Measurements from ENCODE around the gene MTF1.

Gene MTF1

DNA sequence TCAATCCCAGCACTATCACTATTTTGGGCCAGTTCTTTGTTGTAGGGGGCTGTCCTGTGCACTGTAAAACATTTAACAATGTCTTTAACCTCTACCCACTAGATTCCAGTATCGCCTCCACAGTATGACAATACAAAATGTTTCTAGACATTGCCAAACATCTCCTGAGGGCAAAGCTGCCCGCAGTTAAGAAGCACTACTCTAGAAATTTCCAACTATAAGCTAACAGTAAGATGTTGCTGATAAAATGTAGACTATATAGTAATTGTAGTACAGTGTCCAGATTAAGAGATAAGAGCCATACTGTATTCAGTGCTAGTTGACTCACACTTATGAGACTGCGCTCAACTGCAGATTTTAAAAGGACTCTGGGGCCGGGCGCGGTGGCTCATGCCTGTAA, 5.0 kb downstream of the MTF1 start:
- Histone ChIP-seq H3K4me3 (ENCODE audit: insufficient read depth in 1 of 2, low read depth in 1 of 2, low read length in 2 of 2) (no peak overlapping the region), H2BK120ac (ENCODE audit: low read depth, low read length) (no peak overlapping the region), H4K91ac (ENCODE audit: low read length) (no peak overlapping the region), H2AFZ (ENCODE audit: low read depth, low read length) (no peak overlapping the region), H3K27ac (ENCODE audit: low read length, poor library complexity, severe bottlenecking) (no peak overlapping the region), H3K27me3 (ENCODE audit: control insufficient read depth in 1 of 2, insufficient read depth in 1 of 2, low read length in 2 of 2) (no peaks in the 10 kb centered on the region), H2BK12ac (ENCODE audit: low read length in 2 of 2) (no peak overlapping the region), H3K14ac (ENCODE audit: low read length in 2 of 2) (no peak overlapping the region), H3K9ac (ENCODE audit: low read length) (no peak overlapping the region), H3K18ac (ENCODE audit: low read depth in 1 of 2, low read length in 2 of 2) (no peak overlapping the region), H2AK5ac (ENCODE audit: low read length, severe bottlenecking) (no peak overlapping the region), H3K4ac (ENCODE audit: low read depth in 1 of 2, low read length in 2 of 2) (no peak overlapping the region), H3K4me1 (ENCODE audit: control insufficient read depth, insufficient read depth, low read depth, low read length) (no peaks in the 10 kb centered on the region), H4K8ac (ENCODE audit: low read length) (no peak overlapping the region), H3K36me3 (ENCODE audit: control insufficient read depth in 1 of 2, insufficient read depth in 2 of 2, low read depth in 1 of 2, low read length in 2 of 2) (peaks cover 9 to 34% of the 10 kb centered on the region in 2 experiments), H2BK15ac (ENCODE audit: low read depth, poor library complexity, severe bottlenecking) (no peak overlapping the region), H3K9me3 (ENCODE audit: control insufficient read depth, low read length) (no peaks in the 10 kb centered on the region), H2BK5ac (ENCODE audit: low read depth, low read length, poor library complexity, severe bottlenecking) (no peak overlapping the region), H3K79me1 (replicated peaks; ENCODE audit: low read length, poor library complexity, severe bottlenecking) (peaks cover 20% of the 10 kb centered on the region), H3K23ac (ENCODE audit: low read length in 2 of 2) (no peak overlapping the region), H3K4me2 (ENCODE audit: low read length, poor library complexity, severe bottlenecking) (no peak overlapping the region)
- 98% methylated on average over 5 of the region's 6 CpGs for WGBS
- no peak for DNase-seq

- no peak overlapping the region for H3K4me3 ChIP-seq (ENCODE audit: insufficient read depth in 1 of 2, low read depth in 1 of 2, low read length in 2 of 2)
- H3K27me3 ChIP-seq (ENCODE audit: control insufficient read depth in 1 of 2, insufficient read depth in 1 of 2, low read length in 2 of 2) = no peaks in the 10 kb centered on the region
- H3K9me3 ChIP-seq (ENCODE audit: control insufficient read depth, low read length) = no peaks in the 10 kb centered on the region
- no peak overlapping the region for H4K91ac ChIP-seq (ENCODE audit: low read length)
- H2AK5ac ChIP-seq (ENCODE audit: low read length, severe bottlenecking) = no peak overlapping the region
- no peak overlapping the region for H3K18ac ChIP-seq (ENCODE audit: low read depth in 1 of 2, low read length in 2 of 2)
- no peak overlapping the region for H2AFZ ChIP-seq (ENCODE audit: low read depth, low read length)
- no peak overlapping the region for H3K4me2 ChIP-seq (ENCODE audit: low read length, poor library complexity, severe bottlenecking)
- no peak overlapping the region for H2BK12ac ChIP-seq (ENCODE audit: low read length in 2 of 2)
- no peak overlapping the region for H3K14ac ChIP-seq (ENCODE audit: low read length in 2 of 2)
- H3K4ac ChIP-seq (ENCODE audit: low read depth in 1 of 2, low read length in 2 of 2) = no peak overlapping the region
- H2BK5ac ChIP-seq (ENCODE audit: low read depth, low read length, poor library complexity, severe bottlenecking) = no peak overlapping the region
- peaks cover 24% of the 10 kb centered on the region for H3K79me1 ChIP-seq (replicated peaks; ENCODE audit: low read length, poor library complexity, severe bottlenecking)
- H3K27ac ChIP-seq (ENCODE audit: low read length, poor library complexity, severe bottlenecking) = no peak overlapping the region
- H2BK15ac ChIP-seq (ENCODE audit: low read depth, poor library complexity, severe bottlenecking) = no peak overlapping the region
- peaks cover 9 to 44% of the 10 kb centered on the region in 2 experiments for H3K36me3 ChIP-seq (ENCODE audit: control insufficient read depth in 1 of 2, insufficient read depth in 2 of 2, low read depth in 1 of 2, low read length in 2 of 2)
- H3K4me1 ChIP-seq (ENCODE audit: control insufficient read depth, insufficient read depth, low read depth, low read length) = no peaks in the 10 kb centered on the region
- no peak overlapping the region for H2BK120ac ChIP-seq (ENCODE audit: low read depth, low read length)
- H4K8ac ChIP-seq (ENCODE audit: low read length) = no peak overlapping the region
- DNase-seq = no peak
- H3K9ac ChIP-seq (ENCODE audit: low read length) = no peak overlapping the region
- no peak overlapping the region for H3K23ac ChIP-seq (ENCODE audit: low read length in 2 of 2)
These were observed 6.2 kb downstream of the MTF1 start for GRCh38 chr1:37853157-37853556.

DNA sequence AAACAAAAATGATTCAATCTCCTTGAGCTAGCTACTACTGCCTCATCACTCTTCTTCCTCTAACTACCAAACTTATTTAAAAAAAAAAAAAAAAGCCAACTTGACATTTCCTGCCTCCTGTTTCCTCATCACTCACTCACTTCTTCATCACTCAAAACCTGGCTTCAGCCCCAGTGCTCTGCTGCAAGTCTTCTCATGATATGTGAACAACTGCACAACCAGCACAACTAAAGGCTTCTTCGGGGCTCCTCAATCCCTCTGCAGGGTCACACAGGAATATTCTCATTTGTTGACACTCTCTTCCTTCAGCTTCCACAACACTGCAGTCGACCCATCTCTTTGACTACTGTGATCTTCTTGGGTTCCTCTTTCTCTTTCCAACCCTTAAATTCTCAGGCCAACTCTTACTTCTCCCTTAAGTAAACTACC, 7.6 kb downstream of the MTF1 start:
- H2BK120ac ChIP-seq (ENCODE audit: low read depth, low read length) = no peak overlapping the region
- no peak overlapping the region for H2BK5ac ChIP-seq (ENCODE audit: low read depth, low read length, poor library complexity, severe bottlenecking)
- no peaks in the 10 kb centered on the region for H3K9me3 ChIP-seq (ENCODE audit: control insufficient read depth, low read length)
- H2AK5ac ChIP-seq (ENCODE audit: low read length, severe bottlenecking) = no peak overlapping the region
- H2BK12ac ChIP-seq (ENCODE audit: low read length in 2 of 2) = no peak overlapping the region
- no peak overlapping the region for H3K4me2 ChIP-seq (ENCODE audit: low read length, poor library complexity, severe bottlenecking)
- H3K9ac ChIP-seq (ENCODE audit: low read length) = no peak overlapping the region
- H3K4ac ChIP-seq (ENCODE audit: low read depth in 1 of 2, low read length in 2 of 2) = no peak overlapping the region
- no peak for DNase-seq
- H3K27ac ChIP-seq (ENCODE audit: low read length, poor library complexity, severe bottlenecking) = no peak overlapping the region
- WGBS = 94% methylated on average over 2 of the region's 2 CpGs
- no peak overlapping the region for H3K14ac ChIP-seq (ENCODE audit: low read length in 2 of 2)
- no peak overlapping the region for H3K18ac ChIP-seq (ENCODE audit: low read depth in 1 of 2, low read length in 2 of 2)
- no peaks in the 10 kb centered on the region for H3K27me3 ChIP-seq (ENCODE audit: control insufficient read depth in 1 of 2, insufficient read depth in 1 of 2, low read length in 2 of 2)
- no peak overlapping the region for H2BK15ac ChIP-seq (ENCODE audit: low read depth, poor library complexity, severe bottlenecking)
- H2AFZ ChIP-seq (ENCODE audit: low read depth, low read length) = no peak overlapping the region
- H3K4me1 ChIP-seq (ENCODE audit: control insufficient read depth, insufficient read depth, low read depth, low read length) = no peaks in the 10 kb centered on the region
- H3K23ac ChIP-seq (ENCODE audit: low read length in 2 of 2) = no peak overlapping the region
- H3K79me1 ChIP-seq (replicated peaks; ENCODE audit: low read length, poor library complexity, severe bottlenecking) = peaks cover 21% of the 10 kb centered on the region
- no peak overlapping the region for H3K4me3 ChIP-seq (ENCODE audit: insufficient read depth in 1 of 2, low read depth in 1 of 2, low read length in 2 of 2)
- no peak overlapping the region for H4K8ac ChIP-seq (ENCODE audit: low read length)
- peaks cover 7 to 50% of the 10 kb centered on the region in 2 experiments for H3K36me3 ChIP-seq (ENCODE audit: control insufficient read depth in 1 of 2, insufficient read depth in 2 of 2, low read depth in 1 of 2, low read length in 2 of 2)
- H4K91ac ChIP-seq (ENCODE audit: low read length) = no peak overlapping the region

DNA sequence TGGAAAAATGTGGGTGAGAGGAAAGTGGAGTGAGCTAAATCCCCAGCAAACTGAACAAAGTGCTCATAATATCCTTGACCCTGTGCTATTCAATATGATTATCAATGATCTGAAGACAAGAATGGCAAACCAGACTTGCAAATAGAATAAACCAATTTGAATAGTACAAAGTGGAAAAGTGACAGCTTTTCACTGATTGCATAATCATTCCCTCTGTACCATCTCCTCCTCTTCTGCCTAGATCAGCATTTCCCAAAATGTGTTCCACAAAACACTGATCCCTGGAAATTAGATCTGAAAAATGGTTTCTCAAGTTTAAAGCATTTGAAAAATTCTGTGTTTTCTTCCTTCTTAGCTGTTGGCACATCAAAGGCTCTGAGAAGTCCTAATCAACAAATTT, 8.1 kb downstream of the MTF1 start:
- no peak overlapping the region for H3K27ac ChIP-seq (ENCODE audit: low read length, poor library complexity, severe bottlenecking)
- no peaks in the 10 kb centered on the region for H3K9me3 ChIP-seq (ENCODE audit: control insufficient read depth, low read length)
- no peak overlapping the region for H2AK5ac ChIP-seq (ENCODE audit: low read length, severe bottlenecking)
- no peak overlapping the region for H3K4ac ChIP-seq (ENCODE audit: low read depth in 1 of 2, low read length in 2 of 2)
- no peak overlapping the region for H2BK15ac ChIP-seq (ENCODE audit: low read depth, poor library complexity, severe bottlenecking)
- no peak overlapping the region for H3K23ac ChIP-seq (ENCODE audit: low read length in 2 of 2)
- no peak overlapping the region for H2BK12ac ChIP-seq (ENCODE audit: low read length in 2 of 2)
- no peak overlapping the region for H2AFZ ChIP-seq (ENCODE audit: low read depth, low read length)
- H3K79me1 ChIP-seq (replicated peaks; ENCODE audit: low read length, poor library complexity, severe bottlenecking) = peaks cover 21% of the 10 kb centered on the region
- H3K4me1 ChIP-seq (ENCODE audit: control insufficient read depth, insufficient read depth, low read depth, low read length) = no peaks in the 10 kb centered on the region
- no peak overlapping the region for H2BK120ac ChIP-seq (ENCODE audit: low read depth, low read length)
- H4K8ac ChIP-seq (ENCODE audit: low read length) = no peak overlapping the region
- no peaks in the 10 kb centered on the region for H3K27me3 ChIP-seq (ENCODE audit: control insufficient read depth in 1 of 2, insufficient read depth in 1 of 2, low read length in 2 of 2)
- no peak overlapping the region for H3K4me3 ChIP-seq (ENCODE audit: insufficient read depth in 1 of 2, low read depth in 1 of 2, low read length in 2 of 2)
- H4K91ac ChIP-seq (ENCODE audit: low read length) = no peak overlapping the region
- no peak overlapping the region for H3K9ac ChIP-seq (ENCODE audit: low read length)
- H2BK5ac ChIP-seq (ENCODE audit: low read depth, low read length, poor library complexity, severe bottlenecking) = no peak overlapping the region
- H3K36me3 ChIP-seq (ENCODE audit: control insufficient read depth in 1 of 2, insufficient read depth in 2 of 2, low read depth in 1 of 2, low read length in 2 of 2) = peaks cover 7 to 51% of the 10 kb centered on the region in 2 experiments
- no peak overlapping the region for H3K14ac ChIP-seq (ENCODE audit: low read length in 2 of 2)
- no peak overlapping the region for H3K18ac ChIP-seq (ENCODE audit: low read depth in 1 of 2, low read length in 2 of 2)
- DNase-seq = no peak
- H3K4me2 ChIP-seq (ENCODE audit: low read length, poor library complexity, severe bottlenecking) = no peak overlapping the region
